ENCODE data around the gene DKK3.

The DKK3 gene

GRCh38 chr11:11983427-11983826, 25.0 kb downstream of the DKK3 start:
- no peak for DNase-seq (ENCODE audit: low read depth in 4 of 4, low spot score in 1 of 4)

GRCh38 chr11:11982975-11983374, 25.5 kb downstream of the DKK3 start:
- DNase-seq (ENCODE audit: low read depth in 4 of 4, low spot score in 1 of 4) = no peak

GRCh38 chr11:11982461-11982860, 26.0 kb downstream of the DKK3 start:
- no peak for DNase-seq (ENCODE audit: low read depth in 4 of 4, low spot score in 1 of 4)

- DNase-seq (ENCODE audit: low read depth in 4 of 4, low spot score in 1 of 4) = no peak
These were observed 26.6 kb downstream of the DKK3 start for GRCh38 chr11:11981840-11982239.

GRCh38 chr11:11981364-11981763, 27.1 kb downstream of the DKK3 start:
- DNase-seq (ENCODE audit: low read depth in 4 of 4, low spot score in 1 of 4) = no peak

- no peak for DNase-seq (ENCODE audit: low read depth in 4 of 4, low spot score in 1 of 4)
These were observed 27.6 kb downstream of the DKK3 start for GRCh38 chr11:11980841-11981308.

- no peak for DNase-seq (ENCODE audit: low read depth in 4 of 4, low spot score in 1 of 4)
These were observed 28.2 kb downstream of the DKK3 start for GRCh38 chr11:11980200-11980599.

GRCh38 chr11:11979488-11980117, 28.8 kb downstream of the DKK3 start:
- DNase-seq (ENCODE audit: low read depth in 4 of 4, low spot score in 1 of 4) = no peak

GRCh38 chr11:11978792-11979487, 29.5 kb downstream of the DKK3 start:
- DNase-seq (ENCODE audit: low read depth in 4 of 4, low spot score in 1 of 4) = no peak

- no peak for DNase-seq (ENCODE audit: low read depth in 4 of 4, low spot score in 1 of 4)
These were observed 30.3 kb downstream of the DKK3 start for GRCh38 chr11:11978098-11978637.

GRCh38 chr11:11977206-11977938, 31.1 kb downstream of the DKK3 start:
- DNase-seq (ENCODE audit: low read depth in 4 of 4, low spot score in 1 of 4) = no peak

GRCh38 chr11:11976481-11977127, 31.8 kb downstream of the DKK3 start:
- DNase-seq (ENCODE audit: low read depth in 4 of 4, low spot score in 1 of 4) = no peak

GRCh38 chr11:11975201-11976092, 33.0 kb downstream of the DKK3 start:
- no peak for DNase-seq (ENCODE audit: low read depth in 4 of 4, low spot score in 1 of 4)

- no peak for DNase-seq (ENCODE audit: low read depth in 4 of 4, low spot score in 1 of 4)
These were observed 34.6 kb downstream of the DKK3 start for GRCh38 chr11:11973866-11974265.

GRCh38 chr11:11973361-11973800, 35.0 kb downstream of the DKK3 start:
- no peak for DNase-seq (ENCODE audit: low read depth in 4 of 4, low spot score in 1 of 4)

GRCh38 chr11:11972730-11973341, 35.6 kb downstream of the DKK3 start:
- DNase-seq (ENCODE audit: low read depth in 4 of 4, low spot score in 1 of 4) = no peak

- DNase-seq (ENCODE audit: low read depth in 4 of 4, low spot score in 1 of 4) = no peak
These were observed 36.4 kb downstream of the DKK3 start for GRCh38 chr11:11971906-11972547.

- no peak for DNase-seq (ENCODE audit: low read depth in 4 of 4, low spot score in 1 of 4)
These were observed 37.9 kb downstream of the DKK3 start for GRCh38 chr11:11970556-11970955.
